WTC11 (cell line): Measurements from ENCODE around the gene MED15.

ENCODE experiments used
- CTCF ChIP-seq: fragments of 200-600 bp; IDR thresholded peaks from 2 replicates; pipeline ENCODE4 v1.8.0; 2022; ENCODE audit warnings: antibody characterized with exemption
- EMX1 ChIP-seq: fragments of 250-450 bp; sonication (Bioruptor Pico); IDR thresholded peaks from 2 replicates; pipeline ENCODE4 v1.8.0; 2021; ENCODE audit warnings: mild to moderate bottlenecking
- ERG ChIP-seq: fragments of 250-450 bp; sonication (Bioruptor Pico); IDR thresholded peaks from 2 replicates; pipeline ENCODE4 v1.8.0; 2021; ENCODE audit warnings: mild to moderate bottlenecking
- FOXP4 ChIP-seq: sonication (generic); formaldehyde crosslinking; IDR thresholded peaks from 2 replicates; pipeline ENCODE4 v1.8.0; 2022; ENCODE audit warnings: mild to moderate bottlenecking, missing genetic modification reagents
- GABPB1 ChIP-seq: sonication (generic); formaldehyde crosslinking; IDR thresholded peaks from 2 replicates; pipeline ENCODE4 v1.8.1; 2023; ENCODE audit warnings: mild to moderate bottlenecking, missing genetic modification reagents
- NR1H2 ChIP-seq: sonication (generic); formaldehyde crosslinking; IDR thresholded peaks from 2 replicates; pipeline ENCODE4 v1.9.0; 2021; ENCODE audit warnings: mild to moderate bottlenecking, moderate library complexity, missing genetic modification reagents
- SP1 ChIP-seq: sonication (generic); formaldehyde crosslinking; conservative IDR thresholded peaks from 2 replicates; pipeline ENCODE4 v1.8.1; 2022; ENCODE audit warnings: missing genetic modification reagents
- USF1 ChIP-seq: sonication (generic); formaldehyde crosslinking; IDR thresholded peaks from 2 replicates; pipeline ENCODE4 v1.8.0; 2022; ENCODE audit warnings: mild to moderate bottlenecking, missing genetic modification reagents
- ZNF232 ChIP-seq: sonication (generic); formaldehyde crosslinking; IDR thresholded peaks from 2 replicates; pipeline ENCODE4 v1.8.0; 2022; ENCODE audit warnings: mild to moderate bottlenecking, missing genetic modification reagents
- ZNF671 ChIP-seq: fragments of 250-450 bp; sonication (Bioruptor Pico); IDR thresholded peaks from 2 replicates; pipeline ENCODE4 v1.8.0; 2021; ENCODE audit warnings: mild to moderate bottlenecking

- TF ChIP-seq CTCF (no peak), FOXP4 (CRISPR knock-in tag) (no peak), USF1 (no peak), SP1 (no peak), GABPB1 (CRISPR knock-in tag) (no peak), NR1H2 (CRISPR knock-in tag) (no peak), EMX1 (CRISPR knock-in tag) (no peak), ERG (CRISPR knock-in tag) (no peak), ZNF232 (CRISPR knock-in tag) (no peak), ZNF671 (CRISPR knock-in tag) (no peak)
These were observed 76.1 kb downstream of the MED15 start for GRCh38 chr22:20583471-20583922.
